HG02981 (cell line): Measurements from ENCODE around the gene ZNF521.
"Not testable (repeated sequence)": the region's sequence is repeated elsewhere in the genome, so short reads cannot be mapped to it uniquely, and the experiment has no call there.

Experiments used
- ATAC-seq: cut with Tn5 transposase; IDR thresholded peaks from one replicate; pipeline ENCODE4 v1.9.1; 2021; ENCODE audit warnings: mild to moderate bottlenecking, moderate library complexity; ENCODE audit not compliant: unreplicated experiment

The ZNF521 gene

DNA sequence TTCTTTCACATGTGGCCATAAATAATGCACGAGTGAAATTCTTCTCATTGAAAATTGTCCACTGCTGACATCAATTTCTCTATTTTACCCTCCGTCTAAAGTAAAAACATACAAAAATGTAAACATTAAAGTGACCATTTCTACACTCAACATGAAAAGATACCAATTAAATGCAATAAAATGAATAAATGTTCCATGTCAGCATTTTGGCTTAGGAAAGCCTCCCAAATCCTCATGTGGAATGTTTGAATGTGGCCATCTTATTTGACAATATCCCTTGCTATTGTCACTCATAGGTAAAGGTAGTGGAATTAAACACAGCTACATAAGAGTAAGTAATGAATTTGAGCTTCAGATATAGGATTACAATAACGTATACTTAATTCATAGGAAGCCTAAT lies 60.8 kb downstream of the ZNF521 start:
- ATAC-seq = no peak

- ATAC-seq = no peak
Measured at GRCh38 chr18:25289001-25289631, 62.9 kb downstream of the ZNF521 start.

DNA sequence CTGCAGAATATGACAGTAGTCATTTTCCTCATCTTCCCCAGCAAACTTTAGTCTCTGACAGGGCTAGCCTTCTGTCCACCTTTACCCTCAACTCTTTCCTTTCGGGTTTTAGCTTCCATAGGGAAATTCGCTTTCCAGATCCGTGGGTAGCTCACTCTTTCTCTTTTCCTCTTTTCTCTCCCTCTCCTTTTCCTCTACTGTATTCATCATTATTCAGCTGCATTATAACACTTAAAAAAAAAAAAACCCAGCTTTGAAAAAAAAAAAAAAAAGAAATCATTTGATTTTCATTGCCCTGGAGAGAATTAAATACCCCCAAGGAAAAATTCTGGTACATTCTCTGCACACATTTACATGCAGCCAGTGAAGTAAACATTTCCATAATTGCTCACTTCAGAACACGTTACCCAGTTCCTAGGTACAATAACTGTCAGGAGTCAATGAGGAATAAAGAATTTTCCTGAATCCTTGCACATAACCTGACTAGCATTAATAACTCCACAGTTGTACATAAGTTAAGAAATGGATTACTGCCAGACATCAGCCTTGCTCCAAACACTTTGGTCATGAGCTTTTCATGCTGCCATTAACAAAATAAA lies 63.5 kb downstream of the ZNF521 start:
- no peak for ATAC-seq

- ATAC-seq = no peak
Measured at GRCh38 chr18:25287106-25287505, 64.9 kb downstream of the ZNF521 start.

- ATAC-seq = no peak
Measured at GRCh38 chr18:25284861-25285550, 67.0 kb downstream of the ZNF521 start.

GRCh38 chr18:25284281-25284680 lies 67.7 kb downstream of the ZNF521 start:
- ATAC-seq = no peak

DNA sequence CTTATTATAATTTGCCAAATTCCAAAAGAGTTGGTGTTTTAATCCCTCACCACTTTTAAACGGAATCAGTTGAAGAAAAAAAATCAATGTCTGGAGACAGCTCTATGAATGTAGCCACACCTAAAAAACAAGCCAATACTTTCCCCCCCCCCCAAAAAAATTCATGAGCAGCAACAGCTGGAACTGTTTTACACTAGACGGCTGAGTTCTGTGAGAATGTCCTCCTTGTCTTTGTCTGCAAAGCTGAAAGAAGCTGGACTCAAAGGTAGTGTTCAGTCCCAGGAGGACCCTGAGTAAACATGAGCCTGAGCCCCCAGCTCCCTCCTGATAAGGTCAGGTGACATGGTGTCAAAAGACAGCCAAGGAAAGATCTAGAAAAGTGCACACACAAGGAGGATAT lies 68.2 kb downstream of the ZNF521 start:
- ATAC-seq = no peak

DNA sequence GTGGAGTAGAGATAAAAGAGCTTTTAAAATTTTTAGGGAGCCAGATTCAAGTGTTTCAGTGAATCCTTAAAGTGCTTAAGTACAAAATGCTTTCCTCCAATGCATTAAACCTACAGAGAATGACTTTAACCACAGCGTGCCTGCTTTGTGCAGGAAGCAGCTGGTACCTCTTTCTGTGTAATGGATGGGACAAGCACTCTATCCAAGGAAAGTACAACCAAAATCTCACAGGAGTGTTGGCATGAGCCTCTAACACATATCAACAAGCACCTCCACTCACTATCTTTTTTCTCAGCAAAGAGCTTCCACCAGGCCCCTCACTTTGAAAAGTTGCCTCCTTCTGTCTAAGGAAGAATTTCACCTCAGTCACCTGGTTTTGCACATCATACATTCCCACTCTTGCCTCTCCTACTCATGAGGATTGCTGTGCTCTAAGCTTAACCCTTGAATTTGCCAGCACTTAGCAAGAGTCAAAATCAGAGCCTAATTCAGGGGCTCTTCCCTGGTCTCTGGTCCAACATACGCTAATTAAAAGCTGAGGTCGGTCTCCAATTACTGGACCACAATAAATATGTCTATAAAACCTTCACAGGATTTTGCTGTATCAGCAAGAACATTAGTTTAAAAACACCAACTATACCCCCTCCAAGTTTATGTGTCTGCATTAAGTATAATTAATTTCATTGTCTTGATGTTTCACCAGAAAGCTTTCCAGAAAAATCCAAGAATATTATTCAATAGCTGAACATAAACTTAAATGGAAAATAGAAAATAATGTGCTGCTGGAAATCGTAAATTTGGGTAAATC lies 68.9 kb downstream of the ZNF521 start:
- no peak for ATAC-seq

- ATAC-seq = no peak
Measured at GRCh38 chr18:25282282-25282681, 69.7 kb downstream of the ZNF521 start.

GRCh38 chr18:25281556-25281955 lies 70.4 kb downstream of the ZNF521 start:
- no peak for ATAC-seq

DNA sequence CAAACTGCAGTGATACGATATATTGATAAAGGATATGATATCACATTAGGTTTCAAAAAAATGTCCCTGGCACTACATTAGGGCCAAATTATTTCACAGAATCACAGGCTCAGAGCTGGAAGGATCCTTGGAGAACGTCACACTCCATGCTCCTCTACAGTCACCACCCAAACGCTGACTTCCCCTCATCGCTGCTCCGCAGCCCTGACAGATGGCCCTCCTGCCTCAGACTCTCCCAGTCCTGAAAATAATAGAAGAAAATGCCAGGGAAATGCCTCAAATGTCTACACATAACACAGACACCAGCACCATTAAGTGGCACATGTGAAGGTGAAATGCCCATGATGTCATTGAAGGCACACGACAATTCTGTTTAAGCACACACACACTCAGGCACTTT lies 72.0 kb downstream of the ZNF521 start:
- ATAC-seq = no peak

DNA sequence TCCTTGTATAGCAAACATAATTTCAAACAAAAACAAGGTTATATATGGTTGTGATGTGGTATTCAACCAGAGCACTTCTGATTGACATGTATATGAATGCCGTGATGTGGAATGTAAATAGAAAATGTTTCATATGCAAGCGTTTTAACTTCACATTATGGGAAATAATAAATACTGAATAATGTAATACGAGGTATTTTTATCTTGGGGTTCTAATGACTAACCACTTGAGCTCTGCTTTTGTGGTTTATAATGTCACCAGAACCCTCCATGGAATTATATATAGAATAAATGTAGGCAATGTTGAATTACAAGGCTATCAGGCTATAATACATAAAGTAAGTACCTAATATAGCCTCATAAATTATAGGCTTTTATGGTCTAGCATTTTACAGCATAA lies 72.4 kb downstream of the ZNF521 start:
- ATAC-seq = no peak

- no peak for ATAC-seq
Measured at GRCh38 chr18:25279133-25279532, 72.8 kb downstream of the ZNF521 start.

DNA sequence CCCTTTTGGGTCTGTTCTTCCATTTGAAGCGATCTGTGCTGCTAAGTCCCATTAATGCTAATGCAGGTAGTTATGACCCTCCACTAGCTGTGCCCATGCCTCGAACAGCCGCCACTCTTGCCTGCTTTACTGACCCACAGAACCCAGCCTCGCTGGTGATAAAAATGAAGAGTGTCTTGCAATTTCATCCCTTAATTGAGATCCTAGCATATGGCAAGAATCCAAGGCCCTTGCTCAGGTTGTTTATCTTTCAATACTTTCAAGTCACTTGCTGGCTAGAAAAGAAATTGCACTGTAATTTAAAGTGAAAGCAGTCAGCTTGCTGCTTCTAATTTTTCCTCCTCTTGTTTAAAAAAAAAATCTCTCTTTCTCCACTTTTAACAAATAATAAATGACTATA lies 73.6 kb downstream of the ZNF521 start:
- no peak for ATAC-seq

DNA sequence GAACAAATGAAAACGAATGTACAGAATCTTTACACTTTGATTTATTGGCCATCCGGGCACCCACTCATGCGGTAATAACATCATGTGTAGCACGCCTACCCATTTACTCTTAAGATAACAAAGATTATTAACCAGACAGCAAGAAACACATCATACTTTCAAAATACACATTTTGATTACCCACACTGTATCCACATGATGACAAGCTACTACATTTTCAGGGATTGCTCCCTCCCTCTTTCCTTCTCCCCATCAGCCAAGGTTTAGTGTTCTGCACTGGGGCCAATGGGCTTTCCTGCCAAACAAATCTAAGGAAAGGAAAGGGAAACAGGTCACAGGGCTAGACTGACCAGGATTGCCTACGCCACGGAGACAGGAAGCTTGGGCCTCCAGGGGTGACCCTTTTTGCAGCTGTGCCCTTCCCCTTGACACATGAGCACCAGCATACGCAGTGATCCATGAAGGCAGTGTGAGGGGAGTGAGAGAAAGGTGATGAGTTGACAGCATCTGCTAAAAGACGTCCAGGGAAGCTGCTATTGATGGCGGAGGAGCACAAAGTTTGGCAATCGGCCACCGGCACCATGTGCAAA lies 76.5 kb downstream of the ZNF521 start:
- no peak for ATAC-seq

DNA sequence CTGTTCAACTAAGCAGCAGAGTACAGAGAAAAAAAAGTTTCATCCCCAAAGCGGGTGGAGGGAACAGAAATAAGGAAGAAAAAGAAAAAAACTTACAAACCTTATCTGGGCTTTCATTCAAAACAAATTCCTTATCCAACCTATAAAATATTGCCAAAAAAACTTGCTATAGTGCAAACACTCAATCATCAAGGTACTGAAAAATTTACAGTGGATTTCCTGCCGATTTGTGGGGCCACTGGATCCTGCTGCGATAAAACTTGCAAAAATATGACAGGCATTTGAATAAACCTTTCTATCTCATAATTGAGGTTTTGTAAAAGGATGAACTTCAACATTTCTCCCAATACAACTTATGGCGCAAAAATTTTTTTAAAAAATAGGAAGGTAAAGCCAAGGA lies 77.0 kb downstream of the ZNF521 start:
- no peak for ATAC-seq

DNA sequence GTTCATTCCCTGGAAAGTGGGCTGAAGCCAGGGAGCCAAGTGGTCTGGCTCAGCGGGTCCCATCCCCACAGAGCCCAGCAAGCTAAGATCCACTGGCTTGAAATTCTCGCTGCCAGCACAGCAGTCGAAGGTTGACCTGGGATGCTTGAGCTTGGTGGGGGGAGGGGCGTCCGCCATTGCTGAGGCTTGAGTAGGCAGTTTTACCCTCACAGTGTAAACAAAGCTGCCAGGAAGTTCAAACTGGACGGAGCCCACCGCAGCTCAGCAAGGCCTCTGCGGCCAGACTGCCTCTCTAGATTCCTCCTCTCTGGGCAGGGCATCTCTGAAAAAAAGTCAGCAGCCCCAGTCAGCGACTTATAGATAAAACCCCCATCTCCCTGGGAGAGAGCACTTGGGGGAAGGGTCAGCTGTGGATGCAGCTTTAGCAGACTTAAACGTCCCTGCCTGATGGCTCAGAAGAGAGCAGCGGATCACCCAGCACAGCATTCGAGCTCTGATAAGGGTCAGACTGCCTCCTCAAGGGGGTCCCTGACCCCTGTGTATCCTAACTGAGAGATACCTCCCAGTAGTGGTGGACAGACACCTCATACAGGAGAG lies 84.9 kb downstream of the ZNF521 start:
- not testable (repeated sequence) for ATAC-seq

DNA sequence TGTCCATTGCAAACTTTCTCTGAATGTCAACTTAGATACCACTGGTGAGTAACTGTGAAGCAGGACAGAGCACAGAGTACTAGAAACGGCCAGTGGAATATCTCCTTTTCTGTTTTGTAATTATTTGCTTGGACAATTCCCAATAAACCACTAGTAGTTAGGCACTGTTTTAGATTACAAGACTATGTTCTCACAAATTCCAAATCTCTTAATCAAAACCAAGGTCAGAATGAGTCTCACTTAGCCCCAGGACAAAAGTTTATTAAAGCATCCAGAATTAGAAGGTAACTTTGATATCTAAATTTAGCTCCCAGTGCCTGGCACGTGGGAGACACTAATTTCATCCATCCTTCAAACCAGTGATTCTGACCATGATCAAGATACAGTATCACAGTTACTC lies 89.0 kb downstream of the ZNF521 start:
- ATAC-seq = no peak

- no peak for ATAC-seq
Measured at GRCh38 chr18:25261768-25262167, 90.2 kb downstream of the ZNF521 start.

GRCh38 chr18:25256439-25256838 lies 95.5 kb downstream of the ZNF521 start:
- ATAC-seq = no peak

- no peak for ATAC-seq
Measured at GRCh38 chr18:25253779-25254178, 98.2 kb downstream of the ZNF521 start.
